Fibroblast of peridontal ligament (primary cell): ENCODE results near the gene MRPL49.
"Not testable (repeated sequence)": the region's sequence is repeated elsewhere in the genome, so short reads cannot be mapped to it uniquely, and the experiment has no call there.

ENCODE experiments used
- DNase-seq: peaks from one replicate; pipeline ENCODE4 v3.0.0-alpha.2; 2010; ENCODE audit errors: extremely low read depth

The MRPL49 gene

DNA sequence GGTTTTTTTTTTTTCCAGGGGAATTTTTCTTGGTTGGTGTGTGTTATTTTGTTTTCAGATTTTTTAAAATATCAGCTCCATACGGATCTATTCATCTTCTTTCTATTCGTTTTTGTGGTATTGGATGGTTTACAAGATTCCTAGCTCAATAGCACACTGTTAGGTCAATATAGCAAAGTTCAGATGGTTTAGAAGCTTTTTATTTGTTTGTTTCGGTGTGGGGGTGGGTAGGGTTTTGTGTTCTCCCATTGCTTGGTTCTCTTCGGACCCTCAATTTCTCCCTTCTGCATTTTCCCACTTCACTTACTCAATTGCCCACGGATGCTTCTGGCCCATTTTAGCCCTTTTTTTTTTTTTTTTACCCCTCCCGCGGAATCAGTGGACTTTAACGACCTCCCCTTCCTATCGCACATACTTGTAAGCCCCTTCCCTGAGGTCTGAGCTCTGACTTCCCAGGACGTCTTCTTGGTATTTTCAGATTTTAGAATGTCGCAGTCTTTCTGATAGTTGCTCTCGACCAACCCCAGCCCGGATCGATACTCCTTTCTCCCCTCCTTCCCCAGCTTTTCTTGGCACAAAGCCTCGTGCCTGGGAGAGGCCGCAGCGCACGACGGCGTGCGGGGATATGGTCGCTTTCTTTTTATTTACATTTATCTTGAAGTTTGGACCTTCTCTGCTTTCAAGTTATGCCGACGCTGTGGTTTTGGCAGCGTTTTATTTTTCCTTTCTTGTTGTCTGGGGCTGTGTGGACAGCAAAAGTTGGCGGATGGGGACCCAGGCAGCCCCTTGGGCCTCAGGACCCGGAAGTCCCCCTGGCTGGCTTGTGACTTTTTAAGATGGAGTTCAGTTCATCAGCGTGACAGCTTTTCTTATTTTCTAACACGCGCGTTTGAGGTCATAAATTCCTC, 43.5 kb downstream of the MRPL49 start:
- DNase-seq: peak; percentile 54

DNA sequence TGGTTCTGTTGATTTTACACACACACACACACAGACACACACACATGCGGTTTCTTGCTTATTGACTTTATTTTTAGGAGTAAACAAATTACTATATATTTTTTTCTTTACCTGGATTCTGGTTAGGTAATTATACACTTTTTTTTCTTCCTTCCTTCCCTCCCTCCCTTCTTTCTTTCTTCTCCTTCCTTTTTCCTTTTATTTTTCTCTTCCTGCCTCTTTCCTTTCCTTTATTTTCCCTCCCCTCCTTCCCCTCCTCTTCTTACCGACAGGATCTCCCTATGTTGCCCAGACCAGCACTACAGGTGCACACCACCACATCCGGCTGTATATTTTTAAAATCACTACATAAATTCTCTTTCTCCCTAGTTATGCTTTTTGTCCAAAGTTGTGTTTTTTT, 44.8 kb downstream of the MRPL49 start:
- DNase-seq: no peak

DNA sequence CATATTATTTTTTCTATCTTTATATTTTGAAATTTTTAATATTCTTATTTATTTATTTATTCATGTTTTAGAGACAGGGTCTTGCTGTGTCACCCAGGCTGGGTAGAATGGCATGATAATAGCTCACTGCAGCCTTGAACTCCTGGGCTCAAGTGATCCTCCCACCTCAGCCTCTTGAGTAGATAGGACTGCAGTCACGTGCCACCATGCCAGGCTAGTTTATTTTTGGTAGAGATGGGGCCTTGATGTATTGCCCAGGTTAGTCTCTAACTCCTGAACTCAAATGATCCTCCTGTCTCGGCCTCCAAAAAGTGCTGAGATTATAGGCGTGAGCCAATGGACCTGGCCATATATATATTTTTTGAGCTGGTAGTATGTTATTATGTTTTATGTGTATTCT, 45.5 kb downstream of the MRPL49 start:
- DNase-seq: no peak

DNA sequence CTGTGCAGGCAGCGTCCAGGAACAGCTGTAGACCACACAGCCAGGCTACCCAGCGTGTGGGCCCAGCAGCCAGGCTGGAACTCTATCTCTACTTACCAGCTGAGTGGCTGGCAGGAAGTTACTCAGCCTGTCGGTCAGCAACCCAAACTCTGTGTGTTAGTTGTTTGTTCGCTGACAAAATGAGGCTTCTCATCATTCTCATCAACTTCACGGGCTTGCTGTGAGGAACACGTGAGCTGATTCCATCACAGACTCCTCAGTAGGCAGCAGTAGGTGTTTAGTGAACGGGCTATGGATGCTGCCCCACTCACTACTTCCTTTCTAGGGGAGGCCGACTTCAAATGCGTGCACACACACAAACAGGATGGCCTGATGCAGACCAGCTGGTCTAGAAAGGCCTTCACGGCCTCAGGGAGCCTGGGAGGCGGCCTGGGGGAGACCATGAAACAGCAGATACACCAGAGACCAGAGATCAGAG, 47.1 kb downstream of the MRPL49 start:
- no peak for DNase-seq

DNA sequence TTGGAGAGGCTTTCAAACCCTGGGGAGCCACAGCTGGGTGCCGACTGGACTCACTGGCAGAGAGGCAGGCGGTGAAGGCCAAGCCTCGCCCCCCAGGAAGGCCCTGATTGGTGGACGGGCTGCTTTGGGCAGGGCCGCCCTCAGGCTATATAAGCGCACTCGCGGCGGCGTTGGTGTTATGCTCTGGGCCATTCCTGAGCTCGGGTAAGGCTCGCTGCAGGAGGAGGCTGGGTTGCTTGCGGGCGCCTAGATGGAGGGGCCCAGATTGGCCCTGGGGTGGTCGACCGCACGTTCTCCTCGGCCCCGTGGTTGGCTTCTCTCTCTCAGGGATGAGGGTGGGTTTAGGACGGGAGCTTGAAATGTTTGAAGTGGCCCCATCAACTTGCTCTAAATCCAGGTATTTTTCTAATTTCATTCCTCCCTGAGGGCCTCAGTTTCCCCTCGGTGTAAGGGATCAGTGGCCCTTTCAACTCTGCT, 48.0 kb downstream of the MRPL49 start, which contains the start of gene SPDYC:
TSS of gene SPDYC (plus strand) at position 176 of the 477 bp plus-strand sequence. CDS start 1,125 bp downstream, outside the sequence.
- no peak for DNase-seq

DNA sequence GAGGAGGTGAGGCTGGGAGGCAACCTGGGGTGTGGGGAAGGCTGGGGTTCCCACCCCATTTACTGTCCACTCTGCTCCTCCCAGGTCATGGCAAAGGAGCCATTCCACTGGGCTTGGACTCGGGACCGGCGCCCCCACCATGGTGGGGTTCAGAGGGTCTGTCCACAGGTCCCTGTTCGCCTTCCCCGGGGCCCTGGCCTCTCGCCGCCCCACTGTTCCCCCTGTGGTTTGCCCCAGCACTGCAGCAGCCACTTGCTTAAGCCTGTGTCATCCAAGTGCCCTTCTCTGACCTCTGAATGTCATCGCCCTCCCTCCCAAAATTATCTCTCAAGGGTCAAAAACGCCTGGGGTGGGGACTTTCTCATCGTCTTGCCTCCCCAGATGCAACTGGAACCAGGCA, 50.5 kb downstream of the MRPL49 start:
- no peak for DNase-seq

DNA sequence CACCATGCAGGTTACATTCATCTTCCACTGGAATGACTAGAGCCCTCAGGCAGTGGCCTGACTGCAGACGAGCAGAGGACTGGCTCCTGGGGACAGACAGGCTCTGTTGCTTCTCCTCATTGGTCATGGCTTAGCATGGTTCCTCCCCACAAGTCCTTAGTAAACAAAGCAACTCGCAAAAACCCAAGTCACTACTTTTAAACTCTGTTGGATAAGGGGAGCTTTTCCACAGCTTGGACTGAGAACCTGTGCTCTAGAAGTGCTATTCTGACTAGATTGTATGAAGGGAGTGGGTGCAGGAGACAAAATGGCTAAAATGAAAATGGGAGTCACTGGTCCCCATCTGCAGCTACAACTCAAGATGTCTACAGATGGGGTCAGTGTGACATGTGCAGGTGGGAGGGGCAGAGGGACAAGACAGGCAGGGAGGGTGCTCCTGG, 52.5 kb downstream of the MRPL49 start:
- DNase-seq: not testable (repeated sequence)
